ENCODE data around the gene ARHGAP30.
"Not testable (repeated sequence)": the region's sequence is repeated elsewhere in the genome, so short reads cannot be mapped to it uniquely, and the experiment has no call there.

ARHGAP30 gene

DNA sequence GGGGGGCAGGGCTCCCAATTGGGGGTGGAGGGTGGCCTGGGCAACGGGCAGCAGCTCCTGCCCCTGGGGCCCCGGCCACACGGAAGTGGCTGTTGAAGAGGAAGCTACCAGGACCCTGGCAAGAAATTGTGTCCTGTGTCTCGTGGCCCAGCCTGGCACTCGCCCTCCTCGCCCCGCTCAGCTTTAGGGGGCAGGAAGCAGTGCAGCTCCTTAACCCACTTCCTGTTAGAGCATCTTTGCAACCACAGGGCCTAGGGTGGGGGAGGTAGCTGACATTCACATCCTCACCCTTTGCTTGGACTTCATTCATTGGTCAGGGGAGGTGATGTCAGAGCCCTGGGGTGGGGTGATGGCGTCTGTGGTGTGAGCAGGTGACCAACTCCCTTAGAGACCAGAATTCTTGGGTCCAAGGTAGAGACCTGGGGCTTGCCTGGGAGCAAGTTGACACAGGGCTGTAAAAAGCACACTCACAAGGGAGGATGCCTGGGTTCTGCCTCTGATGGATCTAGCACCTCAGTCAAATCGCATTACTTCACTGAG lies at the start of gene ARHGAP30:
TSS of gene ARHGAP30 (minus strand) at position 161 of the 540 bp plus-strand sequence. CDS start 267 bp downstream, outside the sequence.
- TF ChIP-seq, protein P1, sequence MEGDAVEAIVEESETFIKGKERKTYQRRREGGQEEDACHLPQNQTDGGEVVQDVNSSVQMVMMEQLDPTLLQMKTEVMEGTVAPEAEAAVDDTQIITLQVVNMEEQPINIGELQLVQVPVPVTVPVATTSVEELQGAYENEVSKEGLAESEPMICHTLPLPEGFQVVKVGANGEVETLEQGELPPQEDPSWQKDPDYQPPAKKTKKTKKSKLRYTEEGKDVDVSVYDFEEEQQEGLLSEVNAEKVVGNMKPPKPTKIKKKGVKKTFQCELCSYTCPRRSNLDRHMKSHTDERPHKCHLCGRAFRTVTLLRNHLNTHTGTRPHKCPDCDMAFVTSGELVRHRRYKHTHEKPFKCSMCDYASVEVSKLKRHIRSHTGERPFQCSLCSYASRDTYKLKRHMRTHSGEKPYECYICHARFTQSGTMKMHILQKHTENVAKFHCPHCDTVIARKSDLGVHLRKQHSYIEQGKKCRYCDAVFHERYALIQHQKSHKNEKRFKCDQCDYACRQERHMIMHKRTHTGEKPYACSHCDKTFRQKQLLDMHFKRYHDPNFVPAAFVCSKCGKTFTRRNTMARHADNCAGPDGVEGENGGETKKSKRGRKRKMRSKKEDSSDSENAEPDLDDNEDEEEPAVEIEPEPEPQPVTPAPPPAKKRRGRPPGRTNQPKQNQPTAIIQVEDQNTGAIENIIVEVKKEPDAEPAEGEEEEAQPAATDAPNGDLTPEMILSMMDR (IDR thresholded peaks at IDR 0.05; ENCODE audit: extremely low read depth, insufficient read depth, missing control alignments) = no peak
- in situ Hi-C loops (cut with MboI; ENCODE audit: low pct_unique_long_range_greater_than_20kb, low sequenced_read_pairs, unreplicated experiment) = no loop called here
- DNase-seq (ENCODE audit: low spot score) = peak; percentile 96

- in situ Hi-C loops (cut with MboI; ENCODE audit: low pct_unique_long_range_greater_than_20kb, low sequenced_read_pairs, unreplicated experiment) = no loop called here
- TF ChIP-seq, protein P1 (IDR thresholded peaks at IDR 0.05; ENCODE audit: extremely low read depth, insufficient read depth, missing control alignments) = no peak
- DNase-seq (ENCODE audit: low spot score) = peak; percentile 91
These were observed 48.3 kb upstream of the ARHGAP30 start, which contains the start of the genes NIT1 and PFDN2 for GRCh38 chr1:161117759-161118581. TSS of gene NIT1 (plus strand) at chr1:161118105. CDS start at chr1:161118177, 72 bp downstream. TSS of gene PFDN2 (minus strand) at chr1:161118037. CDS start at chr1:161118026, 11 bp downstream.

DNA sequence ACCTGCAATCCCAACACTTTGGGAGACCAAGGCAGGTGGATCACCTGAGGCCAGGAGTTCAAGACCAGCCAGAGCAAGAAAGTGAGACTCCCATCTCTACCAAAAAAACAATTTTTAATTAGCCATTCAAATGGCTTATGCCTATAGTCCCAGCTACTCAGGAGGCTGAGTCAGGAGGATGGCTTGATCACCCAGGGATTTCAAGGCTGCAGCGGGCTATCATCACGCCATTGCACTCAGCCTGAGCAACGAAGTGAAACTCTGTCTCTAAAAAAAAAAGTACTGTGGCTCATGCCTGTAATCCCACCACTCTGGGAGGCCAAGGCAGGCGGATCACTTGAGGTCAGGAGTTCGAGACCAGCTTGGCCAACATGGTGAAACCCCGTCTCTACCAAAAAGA lies 46.3 kb upstream of the ARHGAP30 start:
- in situ Hi-C loops (cut with MboI; ENCODE audit: low pct_unique_long_range_greater_than_20kb, low sequenced_read_pairs, unreplicated experiment); DNase-seq (ENCODE audit: low spot score): not testable (repeated sequence)

DNA sequence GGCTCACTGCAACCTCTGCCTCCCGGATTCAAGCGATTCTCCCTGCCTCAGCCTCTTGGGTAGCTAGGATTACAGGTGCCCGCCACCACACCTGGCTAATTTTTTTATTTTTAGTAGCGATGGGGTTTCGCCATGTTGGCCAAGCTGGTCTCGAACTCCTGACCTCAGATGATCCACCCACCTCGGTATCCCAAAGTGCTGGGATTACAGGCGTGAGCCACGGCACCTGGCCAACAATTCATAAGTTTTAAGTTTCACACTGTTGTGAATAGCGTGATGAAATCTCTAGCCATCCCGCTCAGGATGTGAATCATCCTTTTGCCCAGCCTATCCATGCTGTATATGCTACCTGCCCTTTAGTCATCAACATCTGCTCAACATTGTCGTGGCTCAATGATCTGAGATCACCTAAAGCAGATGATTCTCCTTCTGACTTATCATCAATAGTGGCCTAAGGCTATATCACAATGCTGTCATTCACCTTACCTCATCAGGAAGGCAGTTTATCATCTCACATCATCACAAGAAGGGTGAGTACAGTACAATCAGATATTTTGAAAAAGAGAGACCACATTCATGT lies 45.5 kb upstream of the ARHGAP30 start:
- DNase-seq (ENCODE audit: low spot score) = no peak
- in situ Hi-C loops (cut with MboI; ENCODE audit: low pct_unique_long_range_greater_than_20kb, low sequenced_read_pairs, unreplicated experiment) = no loop called here
- TF ChIP-seq, protein P1 (IDR thresholded peaks at IDR 0.05; ENCODE audit: extremely low read depth, insufficient read depth, missing control alignments) = no peak

DNA sequence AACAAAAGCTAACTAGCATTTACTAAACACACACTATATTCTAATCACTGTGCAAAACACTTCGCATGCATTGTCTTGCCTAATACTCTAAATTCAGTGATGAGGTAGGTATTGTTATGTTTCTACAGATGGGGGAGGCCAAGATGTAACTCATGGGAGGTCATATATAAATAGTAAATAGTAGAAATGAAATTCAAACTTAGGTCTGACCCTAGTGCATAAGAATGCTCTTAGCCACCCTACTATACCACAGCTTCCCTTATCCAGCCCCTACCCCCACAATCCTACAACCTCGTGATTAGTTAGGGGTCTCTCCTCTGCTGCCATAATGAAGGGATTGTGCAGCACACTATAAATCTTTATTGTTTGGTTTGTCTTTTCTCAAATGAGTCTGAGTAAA lies 44.9 kb upstream of the ARHGAP30 start:
- in situ Hi-C loops (cut with MboI; ENCODE audit: low pct_unique_long_range_greater_than_20kb, low sequenced_read_pairs, unreplicated experiment) = no loop called here
- DNase-seq (ENCODE audit: low spot score) = no peak
- TF ChIP-seq, protein P1 (IDR thresholded peaks at IDR 0.05; ENCODE audit: extremely low read depth, insufficient read depth, missing control alignments) = no peak

GRCh38 chr1:161113915-161114314 lies 44.2 kb upstream of the ARHGAP30 start:
- in situ Hi-C loops (cut with MboI; ENCODE audit: low pct_unique_long_range_greater_than_20kb, low sequenced_read_pairs, unreplicated experiment) = no loop called here
- TF ChIP-seq, protein P1 (IDR thresholded peaks at IDR 0.05; ENCODE audit: extremely low read depth, insufficient read depth, missing control alignments) = no peak
- no peak for DNase-seq (ENCODE audit: low spot score)

GRCh38 chr1:161111527-161111926 lies 41.8 kb upstream of the ARHGAP30 start:
- TF ChIP-seq, protein P1 (IDR thresholded peaks at IDR 0.05; ENCODE audit: extremely low read depth, insufficient read depth, missing control alignments) = no peak
- no peak for DNase-seq (ENCODE audit: low spot score)
- in situ Hi-C loops (cut with MboI; ENCODE audit: low pct_unique_long_range_greater_than_20kb, low sequenced_read_pairs, unreplicated experiment) = no loop called here

All from GM13977 (cell line).